Thoracic aorta endothelial cell (primary cell): ENCODE data around the gene KRT6A. TPM values are rescaled to one million over a fixed set of nuclear protein-coding genes. Genes with fewer than 3 reads are reported as not detected.

Experiments
- total RNA-seq: library from RNA; depleted of rRNA; stranded (reverse); fragments of >200 nt; gene quantifications from 2 replicates; pipeline ENCODE4 v1.2.3, GENCODE V29; 2012

Gene KRT6A
- not detected in 2 replicates for total RNA-seq

GRCh38 chr12:52493172-52493571 is at the start of gene KRT6A:
Gene KRT6A (minus strand): TSS chr12:52493257. CDS start chr12:52493188, 69 bp downstream.

GRCh38 chr12:52519826-52520662 is 27.0 kb upstream of the KRT6A start, which contains the start of gene KRT5:
Gene KRT5 (minus strand): TSS chr12:52520394. CDS start chr12:52520296, 98 bp downstream.

DNA sequence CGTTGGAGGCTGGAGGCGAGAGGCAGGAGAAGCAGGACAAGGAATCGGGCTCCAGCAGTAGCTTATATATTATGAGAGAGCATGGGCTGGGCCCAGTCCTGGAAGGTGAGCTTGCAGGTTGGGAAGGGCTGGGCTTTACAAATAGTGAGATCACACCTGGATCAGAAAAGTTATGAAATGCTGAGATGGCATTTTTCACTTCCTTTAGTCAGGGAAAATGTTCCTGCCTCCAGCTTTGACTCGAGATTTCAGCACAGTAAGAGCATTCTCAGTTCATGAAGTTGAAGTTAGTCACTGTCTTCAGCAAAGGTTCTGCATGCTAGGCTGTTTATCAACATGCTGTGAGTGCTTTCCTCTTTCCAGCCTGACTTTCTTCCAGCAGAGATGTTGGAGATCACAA is 19.3 kb downstream of the KRT6A start, which contains the start of gene KRT6C:
Gene KRT6C (minus strand): TSS at position 38 of the 400 bp plus-strand sequence. CDS start 68 bp downstream, outside the sequence.

GRCh38 chr12:52452101-52452500 is 41.0 kb downstream of the KRT6A start, which contains the start of gene KRT6B:
Gene KRT6B (minus strand): TSS chr12:52452146. CDS start chr12:52452078, 68 bp downstream.

Other genes with a start within 250 kb of the KRT6A start
- gene KRT86, start 218.6 kb downstream of the KRT6A start, total RNA-seq = 0.13 TPM in 1 of 2 replicates, not detected in the other
- not detected in 2 replicates for gene KRT81, start 201.7 kb downstream of the KRT6A start, total RNA-seq
- not detected in 2 replicates for gene KRT83, start 171.9 kb downstream of the KRT6A start, total RNA-seq
- not detected in 2 replicates for gene KRT85, start 125.8 kb downstream of the KRT6A start, total RNA-seq
- gene KRT84, start 107.6 kb downstream of the KRT6A start, total RNA-seq = not detected in 2 replicates
- gene KRT82, start 86.9 kb downstream of the KRT6A start, total RNA-seq = not detected in 2 replicates
- not detected in 2 replicates for gene KRT75, start 58.9 kb downstream of the KRT6A start, total RNA-seq
- not detected in 2 replicates for gene KRT6B, start 41.1 kb downstream of the KRT6A start, total RNA-seq
- not detected in 2 replicates for gene KRT6C, start 19.5 kb downstream of the KRT6A start, total RNA-seq
- not detected in 2 replicates for gene KRT5, start 27.1 kb upstream of the KRT6A start, total RNA-seq
- not detected in 2 replicates for gene KRT71, start 59.9 kb upstream of the KRT6A start, total RNA-seq
- not detected in 2 replicates for gene KRT74, start 80.6 kb upstream of the KRT6A start, total RNA-seq
- gene KRT72, start 108.2 kb upstream of the KRT6A start, total RNA-seq = not detected in 2 replicates
- not detected in 2 replicates for gene KRT73, start 125.3 kb upstream of the KRT6A start, total RNA-seq
- not detected in 2 replicates for gene KRT2, start 159.0 kb upstream of the KRT6A start, total RNA-seq
- not detected in 2 replicates for gene KRT1, start 187.2 kb upstream of the KRT6A start, total RNA-seq
- gene KRT77, start 210.3 kb upstream of the KRT6A start, total RNA-seq = not detected in 2 replicates